IMR-90 (cell line): ENCODE data around the gene BGN.

Experiments used
- BHLHE40 ChIP-seq: fragments of 150-350 bp; IDR thresholded peaks from 2 replicates; pipeline ENCODE4 v1.6.1; 2016; ENCODE audit warnings: mild to moderate bottlenecking, low read depth, low read length
- CEBPB ChIP-seq: IDR thresholded peaks from 2 replicates; pipeline ENCODE4 v1.6.1; 2012; ENCODE audit warnings: low read depth, low read length, improper control_type of control experiment
- CTCF ChIP-seq: conservative IDR thresholded peaks from 2 replicates; pipeline ENCODE4 v1.5.1; 2012; ENCODE audit warnings: mild to moderate bottlenecking, low read depth, low read length, improper control_type of control experiment
- ELK1 ChIP-seq: fragments of 150-350 bp; IDR thresholded peaks from 2 replicates; pipeline ENCODE4 v1.6.1; 2016; ENCODE audit warnings: low read depth, mild to moderate bottlenecking, low read length, moderate library complexity, borderline replicate concordance
- FOS ChIP-seq: fragments of 150-350 bp; IDR thresholded peaks from 2 replicates; pipeline ENCODE4 v1.6.1; 2016; ENCODE audit warnings: low read depth, low read length
- MAFK ChIP-seq: IDR thresholded peaks from 2 replicates; pipeline ENCODE4 v1.6.1; 2012; ENCODE audit warnings: low read depth, low read length, improper control_type of control experiment
- MAZ ChIP-seq: IDR thresholded peaks from 2 replicates; pipeline ENCODE4 v1.6.1; 2012; ENCODE audit warnings: low read depth, mild to moderate bottlenecking, low read length, improper control_type of control experiment, moderate library complexity, borderline replicate concordance
- NFE2L2 ChIP-seq: fragments of 150-350 bp; IDR thresholded peaks from 2 replicates; pipeline ENCODE4 v1.6.1; 2016; ENCODE audit warnings: low read depth, mild to moderate bottlenecking, low read length
- POLR2A ChIP-seq: IDR thresholded peaks from 2 replicates; pipeline ENCODE4 v1.6.1; 2012; ENCODE audit warnings: mild to moderate bottlenecking, low read depth, low read length
- RAD21 ChIP-seq: IDR thresholded peaks from 2 replicates; pipeline ENCODE4 v1.6.1; 2012; ENCODE audit warnings: low read length, improper control_type of control experiment
- RCOR1 ChIP-seq: IDR thresholded peaks from 2 replicates; pipeline ENCODE4 v1.6.1; 2012; ENCODE audit warnings: mild to moderate bottlenecking, low read length, improper control_type of control experiment; ENCODE audit not compliant: insufficient replicate concordance
- RFX5 ChIP-seq: IDR thresholded peaks from 2 replicates; pipeline ENCODE4 v1.8.0; 2012; ENCODE audit warnings: low read depth, mild to moderate bottlenecking, low read length, moderate library complexity
- USF2 ChIP-seq: fragments of 150-350 bp; IDR thresholded peaks from 2 replicates; pipeline ENCODE4 v1.6.1; 2017; ENCODE audit warnings: mild to moderate bottlenecking, antibody characterized with exemption, low read length, low read depth

- no peak for TF ChIP-seq POLR2A
- no peak for TF ChIP-seq CTCF
- no peak for TF ChIP-seq BHLHE40
- TF ChIP-seq RFX5 = no peak
- no peak for TF ChIP-seq NFE2L2
- TF ChIP-seq RAD21 = no peak
- TF ChIP-seq USF2 = no peak
- no peak for TF ChIP-seq MAZ
- no peak for TF ChIP-seq MAFK
- TF ChIP-seq FOS = no peak
- TF ChIP-seq CEBPB = no peak
- TF ChIP-seq ELK1 = no peak
- no peak for TF ChIP-seq RCOR1
Measured at GRCh38 chrX:153556767-153557166, 62.0 kb downstream of the BGN start.
